ENCODE measurements around the gene VARS1. TPM values are rescaled to one million over a fixed set of nuclear protein-coding genes. Genes with fewer than 3 reads are reported as not detected.

The VARS1 gene
- total RNA-seq, 1 experiment from 2014 or later, result 124 TPM

DNA sequence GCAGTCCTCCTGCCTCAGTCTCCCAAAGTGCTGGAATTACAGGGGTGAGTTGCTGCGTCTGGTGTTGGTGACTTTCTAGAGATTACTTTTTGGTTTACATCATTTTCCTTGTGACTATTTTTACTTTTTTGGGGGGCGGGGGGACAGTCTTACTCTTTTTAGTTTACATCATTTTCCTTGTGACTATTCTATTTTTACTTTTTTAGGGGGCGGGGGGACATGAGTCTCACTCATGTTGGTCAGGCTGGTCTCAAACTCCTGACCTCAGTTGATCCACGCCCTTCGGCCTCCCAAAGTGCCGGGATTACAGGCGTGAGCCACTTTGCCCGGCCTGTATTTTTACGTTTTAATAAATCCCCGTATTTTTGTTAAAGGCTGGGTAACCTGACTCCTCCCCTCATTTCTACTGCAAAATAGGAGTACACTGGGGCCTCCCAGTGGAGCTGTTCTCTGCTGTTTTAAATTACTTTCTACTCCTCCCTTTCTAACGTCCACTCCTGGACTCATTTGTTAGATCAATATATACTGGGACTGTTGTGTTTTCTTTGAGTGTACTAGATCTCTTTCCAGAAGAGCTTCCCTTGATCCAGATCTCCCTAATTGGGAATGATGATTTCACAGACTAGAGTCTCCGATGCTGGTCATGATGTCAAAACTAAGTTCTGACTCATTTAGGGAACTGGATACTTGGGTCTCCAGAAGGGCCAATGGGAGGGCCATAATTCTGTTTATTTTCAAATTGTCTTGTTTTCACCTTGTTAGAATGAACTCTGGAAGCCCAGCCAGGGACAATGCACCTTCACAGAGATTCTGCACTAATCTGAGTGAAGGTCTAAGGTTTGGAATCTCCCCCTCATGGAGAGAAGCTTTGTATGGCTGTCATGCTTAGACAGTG, 41.2 kb upstream of the VARS1 start:
- Histone ChIP-seq H4K20me1 (ENCODE audit: insufficient read depth) (peaks cover 43% of the 10 kb centered on the region), H2AFZ (no peak overlapping the region), H3F3A (ENCODE audit: insufficient read depth, low read depth) (peaks cover 86% of the 10 kb centered on the region), H3K4me2 (peak overlapping the region; percentile 98), H3K27me3 (ENCODE audit: insufficient read depth, low read depth) (no peaks in the 10 kb centered on the region), H3K36me3 (ENCODE audit: low read depth) (peaks cover 44% of the 10 kb centered on the region), H3K9me3 (ENCODE audit: insufficient read depth, low read depth) (no peaks in the 10 kb centered on the region), H3K27ac (peak overlapping the region; percentile 77), H3K4me3 (peak overlapping the region; percentile 94), H3K4me1 (replicated peaks; ENCODE audit: insufficient read depth) (peaks cover 33% of the 10 kb centered on the region), H3K9me2 (ENCODE audit: insufficient read depth) (no peaks in the 10 kb centered on the region), H3K79me2 (ENCODE audit: low read depth) (peaks cover 71% of the 10 kb centered on the region)
- no peak for TF ChIP-seq EZH2 (IDR thresholded peaks at IDR 0.05; ENCODE audit: low read depth)
- TF ChIP-seq, protein P1, sequence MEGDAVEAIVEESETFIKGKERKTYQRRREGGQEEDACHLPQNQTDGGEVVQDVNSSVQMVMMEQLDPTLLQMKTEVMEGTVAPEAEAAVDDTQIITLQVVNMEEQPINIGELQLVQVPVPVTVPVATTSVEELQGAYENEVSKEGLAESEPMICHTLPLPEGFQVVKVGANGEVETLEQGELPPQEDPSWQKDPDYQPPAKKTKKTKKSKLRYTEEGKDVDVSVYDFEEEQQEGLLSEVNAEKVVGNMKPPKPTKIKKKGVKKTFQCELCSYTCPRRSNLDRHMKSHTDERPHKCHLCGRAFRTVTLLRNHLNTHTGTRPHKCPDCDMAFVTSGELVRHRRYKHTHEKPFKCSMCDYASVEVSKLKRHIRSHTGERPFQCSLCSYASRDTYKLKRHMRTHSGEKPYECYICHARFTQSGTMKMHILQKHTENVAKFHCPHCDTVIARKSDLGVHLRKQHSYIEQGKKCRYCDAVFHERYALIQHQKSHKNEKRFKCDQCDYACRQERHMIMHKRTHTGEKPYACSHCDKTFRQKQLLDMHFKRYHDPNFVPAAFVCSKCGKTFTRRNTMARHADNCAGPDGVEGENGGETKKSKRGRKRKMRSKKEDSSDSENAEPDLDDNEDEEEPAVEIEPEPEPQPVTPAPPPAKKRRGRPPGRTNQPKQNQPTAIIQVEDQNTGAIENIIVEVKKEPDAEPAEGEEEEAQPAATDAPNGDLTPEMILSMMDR (conservative IDR thresholded peaks at IDR 0.05), result no peak; the same call in 1 of the 2 replicates
- intact Hi-C loops (cut with micrococcal nuclease; ENCODE audit: unreplicated experiment), result no loop called here
- ChIA-PET CTCF (no interaction called here), POLR2A (ENCODE audit: unreplicated experiment) (interaction anchor here (0.5 to 0.7 kb wide), 3 partner anchors 29 to 136 kb away, joined by 3 to 4 read pairs (median 3); a partner anchor contains a TSS)
- BruUV-seq (replicated peaks), result no TSS peak
- no peak for DNase-seq

DNA sequence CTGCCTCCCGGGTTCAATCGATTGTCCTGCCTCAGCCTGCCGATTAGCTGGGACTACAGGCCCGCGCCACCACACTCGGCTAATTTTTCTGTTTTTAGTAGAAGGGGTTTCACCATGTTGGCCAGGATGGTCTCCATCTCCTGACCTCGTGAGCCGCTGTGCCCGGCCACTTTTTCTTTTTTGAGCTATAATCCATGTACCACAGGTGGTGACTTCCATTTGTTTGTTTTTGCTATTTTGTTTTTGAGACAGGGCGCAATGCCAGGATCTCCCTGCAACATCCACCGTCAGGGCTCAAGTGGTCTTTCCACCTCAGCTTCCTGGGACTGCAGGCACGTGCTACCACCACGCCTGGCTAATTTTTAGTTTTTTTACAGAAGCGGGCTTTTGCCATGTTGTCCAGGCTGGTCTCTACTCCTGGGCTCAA, 40.5 kb upstream of the VARS1 start:
- no peak for DNase-seq
- Histone ChIP-seq H3F3A (ENCODE audit: insufficient read depth, low read depth) (peaks cover 86% of the 10 kb centered on the region), H4K20me1 (ENCODE audit: insufficient read depth) (peaks cover 50% of the 10 kb centered on the region), H2AFZ (no peak overlapping the region), H3K9me3 (ENCODE audit: insufficient read depth, low read depth) (no peaks in the 10 kb centered on the region), H3K27ac (peak overlapping the region; percentile 77), H3K4me1 (replicated peaks; ENCODE audit: insufficient read depth) (peaks cover 38% of the 10 kb centered on the region), H3K79me2 (ENCODE audit: low read depth) (peaks cover 78% of the 10 kb centered on the region), H3K9me2 (ENCODE audit: insufficient read depth) (no peaks in the 10 kb centered on the region), H3K4me2 (peak overlapping the region; percentile 98), H3K4me3 (peak overlapping the region; percentile 94), H3K36me3 (ENCODE audit: low read depth) (peaks cover 44% of the 10 kb centered on the region), H3K27me3 (ENCODE audit: insufficient read depth, low read depth) (no peaks in the 10 kb centered on the region)
- no TSS peak for BruUV-seq (replicated peaks)
- POLR2A ChIA-PET (ENCODE audit: unreplicated experiment), result interaction anchor here (0.5 to 0.6 kb wide), 2 partner anchors 28 to 136 kb away, joined by 3 read pairs; a partner anchor contains a TSS
- TF ChIP-seq, protein P1 (conservative IDR thresholded peaks at IDR 0.05), result no peak
- no peak for TF ChIP-seq EZH2 (IDR thresholded peaks at IDR 0.05; ENCODE audit: low read depth)
- CTCF ChIA-PET, result no interaction called here
- intact Hi-C loops (cut with micrococcal nuclease; ENCODE audit: unreplicated experiment), result no loop called here

DNA sequence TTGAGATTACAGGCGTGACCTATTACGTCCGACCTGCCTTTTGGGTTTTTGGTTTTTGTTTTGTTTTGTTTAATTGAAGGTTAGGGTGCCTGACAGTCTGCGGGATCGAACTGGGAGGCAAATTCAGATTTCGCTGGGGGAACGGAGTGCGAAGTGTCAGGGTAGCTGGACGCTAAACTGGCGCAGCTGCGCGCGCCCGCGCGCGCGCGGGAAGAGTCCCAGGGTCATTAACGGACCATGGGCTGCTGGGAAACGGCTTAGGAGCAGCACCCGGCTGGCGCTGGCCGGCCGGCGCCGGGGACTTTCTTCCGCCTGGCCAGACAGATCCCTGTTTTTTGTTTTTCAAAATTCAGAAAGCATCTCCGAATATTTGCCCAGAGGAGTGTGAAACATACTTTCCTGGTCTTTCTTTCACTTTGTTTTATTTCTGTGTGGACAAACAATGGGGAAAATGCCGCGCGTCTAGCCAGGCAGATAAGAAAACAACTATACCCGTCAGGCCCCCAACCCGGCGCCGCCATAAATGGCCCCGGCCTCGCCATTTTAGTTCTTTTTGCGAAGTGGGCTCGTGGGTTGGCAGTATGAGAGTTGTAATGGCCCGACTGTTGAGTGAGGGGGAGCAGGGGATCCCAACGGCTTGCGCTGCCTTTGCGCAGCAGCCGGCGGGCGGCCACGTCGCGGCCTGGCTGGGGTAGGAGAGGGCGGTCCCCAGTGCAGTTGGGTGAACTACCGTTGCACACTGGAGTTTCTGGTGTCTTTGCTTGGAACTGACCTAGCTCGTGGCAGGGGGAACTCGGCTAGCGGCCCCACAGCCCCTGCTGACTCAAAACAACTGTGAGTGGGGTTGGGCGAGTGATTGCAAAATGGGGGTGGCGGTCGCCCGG, 39.1 kb upstream of the VARS1 start:
- DNase-seq, result peak; percentile 71 to 80
- intact Hi-C loops (cut with micrococcal nuclease; ENCODE audit: unreplicated experiment), result loop anchor here (1.0 to 5.0 kb wide), 5 partner anchors 28 to 154 kb away; partner anchors contain the start of genes EHMT2, NEU1 and SLC44A4
- Histone ChIP-seq H3K4me3 (peak overlapping the region; percentile 94), H3F3A (ENCODE audit: insufficient read depth, low read depth) (peaks cover 74% of the 10 kb centered on the region), H4K20me1 (ENCODE audit: insufficient read depth) (peaks cover 52% of the 10 kb centered on the region), H3K27me3 (ENCODE audit: insufficient read depth, low read depth) (no peaks in the 10 kb centered on the region), H3K79me2 (ENCODE audit: low read depth) (peaks cover 93% of the 10 kb centered on the region), H3K27ac (peak overlapping the region; percentile 77), H3K9me3 (ENCODE audit: insufficient read depth, low read depth) (no peaks in the 10 kb centered on the region), H3K9me2 (ENCODE audit: insufficient read depth) (no peaks in the 10 kb centered on the region), H3K4me1 (replicated peaks; ENCODE audit: insufficient read depth) (peaks cover 38% of the 10 kb centered on the region), H3K36me3 (ENCODE audit: low read depth) (peaks cover 34% of the 10 kb centered on the region), H3K4me2 (peak overlapping the region; percentile 98), H2AFZ (peak overlapping the region; percentile 74)
- POLR2A ChIA-PET (ENCODE audit: unreplicated experiment), result interaction anchor here (0.5 kb wide), 2 partner anchors 17 to 60 kb away, joined by 3 to 4 read pairs; no protein-coding TSS in a partner anchor
- CTCF ChIA-PET, result interaction anchor here (0.7 kb wide), 2 partner anchors 59 to 64 kb away, joined by 4 read pairs; no protein-coding TSS in a partner anchor
- no peak for TF ChIP-seq EZH2 (IDR thresholded peaks at IDR 0.05; ENCODE audit: low read depth)
- TF ChIP-seq, protein P1 (conservative IDR thresholded peaks at IDR 0.05), result no peak
- TSS peak; percentile 58 for BruUV-seq (replicated peaks)
